SK-N-MC (cell line): ENCODE data around the gene TMEM154.

Experiments used
- EZH2 ChIP-seq: fragments of 200-600 bp; sonication (generic); IDR thresholded peaks from one replicate; pipeline ENCODE4 v1.6.1; 2017; ENCODE audit warnings: antibody characterized with exemption
- POLR2AphosphoS5 ChIP-seq: IDR thresholded peaks from 2 replicates; pipeline ENCODE4 v1.6.1; 2012; ENCODE audit warnings: mild to moderate bottlenecking, low read depth, low read length, borderline replicate concordance

DNA sequence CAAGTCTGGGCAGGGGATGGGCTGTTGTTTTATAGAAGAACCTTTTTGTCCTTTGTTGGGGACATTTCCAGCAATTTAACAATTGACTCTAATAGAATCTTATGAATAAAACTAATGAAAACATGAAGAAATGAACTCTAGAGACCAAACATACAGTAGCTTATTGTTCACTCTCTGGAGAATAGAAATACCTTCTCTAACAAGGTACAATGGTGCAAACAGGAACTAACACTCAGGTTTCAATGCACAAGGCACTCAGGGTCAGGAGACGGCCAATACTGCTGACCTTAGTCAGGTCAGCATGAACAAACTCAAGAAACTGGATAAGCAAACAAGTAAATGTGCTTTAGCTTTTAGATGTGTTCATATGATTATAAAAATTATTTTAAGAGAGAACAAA, 104.3 kb downstream of the TMEM154 start:
- TF ChIP-seq POLR2AphosphoS5 (no peak), EZH2 (no peak)
